Measurements from ENCODE around the gene MPP3.

MPP3 gene

GRCh38 chr17:43854498-43854897 is 21.6 kb upstream of the MPP3 start:
- no peak for TF ChIP-seq CTCF (IDR thresholded peaks at IDR 0.05; ENCODE audit: borderline replicate concordance, control extremely low read depth, extremely low read depth, insufficient read depth, missing control alignments)
- in situ Hi-C loops (cut with MboI; ENCODE audit: low sequenced_read_pairs, unreplicated experiment), result no loop called here
- DNase-seq (ENCODE audit: low spot score), result no peak

DNA sequence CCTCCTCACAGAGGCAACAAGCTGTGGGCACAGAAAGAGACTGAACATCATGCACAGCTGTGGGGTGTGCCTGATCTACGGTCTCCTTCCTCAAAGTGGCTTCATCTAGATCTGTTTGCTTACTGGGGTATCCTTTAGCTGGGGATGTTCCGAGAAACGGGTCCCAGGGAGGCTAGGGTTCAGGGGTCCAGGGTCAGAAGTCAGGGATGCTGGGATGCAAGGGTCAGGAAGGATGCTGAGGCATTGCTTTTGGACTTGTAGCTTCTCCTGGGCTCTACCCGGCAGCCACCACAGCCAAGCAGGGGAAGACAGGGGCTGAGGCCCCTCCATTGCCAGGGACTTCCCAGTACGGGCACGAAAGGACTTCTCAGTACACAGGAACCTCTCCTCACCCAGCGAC is 20.6 kb upstream of the MPP3 start:
- in situ Hi-C loops (cut with MboI; ENCODE audit: low sequenced_read_pairs, unreplicated experiment), result no loop called here
- DNase-seq (ENCODE audit: low spot score), result no peak
- no peak for TF ChIP-seq CTCF (IDR thresholded peaks at IDR 0.05; ENCODE audit: borderline replicate concordance, control extremely low read depth, extremely low read depth, insufficient read depth, missing control alignments)

GRCh38 chr17:43852571-43852970 is 19.6 kb upstream of the MPP3 start:
- no peak for DNase-seq (ENCODE audit: low spot score)
- no peak for TF ChIP-seq CTCF (IDR thresholded peaks at IDR 0.05; ENCODE audit: borderline replicate concordance, control extremely low read depth, extremely low read depth, insufficient read depth, missing control alignments)
- in situ Hi-C loops (cut with MboI; ENCODE audit: low sequenced_read_pairs, unreplicated experiment), result no loop called here

- DNase-seq (ENCODE audit: low spot score), result no peak
- TF ChIP-seq CTCF (IDR thresholded peaks at IDR 0.05; ENCODE audit: borderline replicate concordance, control extremely low read depth, extremely low read depth, insufficient read depth, missing control alignments), result no peak
- in situ Hi-C loops (cut with MboI; ENCODE audit: low sequenced_read_pairs, unreplicated experiment), result no loop called here
Measured at GRCh38 chr17:43849116-43849515, 16.2 kb upstream of the MPP3 start.

- no peak for TF ChIP-seq CTCF (IDR thresholded peaks at IDR 0.05; ENCODE audit: borderline replicate concordance, control extremely low read depth, extremely low read depth, insufficient read depth, missing control alignments)
- no peak for DNase-seq (ENCODE audit: low spot score)
- in situ Hi-C loops (cut with MboI; ENCODE audit: low sequenced_read_pairs, unreplicated experiment), result no loop called here
Measured at GRCh38 chr17:43848601-43849000, 15.7 kb upstream of the MPP3 start.

DNA sequence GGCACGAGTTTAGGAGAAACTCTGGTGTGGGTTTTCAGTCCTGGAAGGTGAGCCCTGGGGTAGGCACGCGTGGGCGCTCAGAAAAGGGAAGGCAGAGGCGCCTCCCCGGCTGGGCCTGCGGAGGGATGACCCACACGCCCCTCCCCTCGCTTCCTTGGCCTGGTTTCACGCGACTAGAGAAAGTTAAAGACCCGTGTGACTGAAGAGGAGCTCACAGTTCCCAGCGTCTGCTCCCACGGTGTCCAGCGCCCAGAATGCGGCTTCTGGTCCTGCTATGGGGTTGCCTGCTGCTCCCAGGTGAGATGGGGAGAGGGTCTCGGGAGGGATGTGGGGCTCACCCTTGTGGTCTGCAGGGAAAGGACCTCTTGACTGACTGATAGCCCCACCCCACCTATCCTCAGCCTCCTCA is 14.0 kb upstream of the MPP3 start, which contains the start of gene CD300LG:
Gene CD300LG, plus strand, starts transcription at position 214 of the 409 bp plus-strand sequence. Its CDS starts 41 bp downstream, at position 255.
- no peak for DNase-seq (ENCODE audit: low spot score)
- in situ Hi-C loops (cut with MboI; ENCODE audit: low sequenced_read_pairs, unreplicated experiment), result no loop called here
- no peak for TF ChIP-seq CTCF (IDR thresholded peaks at IDR 0.05; ENCODE audit: borderline replicate concordance, control extremely low read depth, extremely low read depth, insufficient read depth, missing control alignments)

All from GM13976 (cell line).